GM12878 (cell line): ENCODE measurements around the gene MFSD12. TPM values are rescaled to one million over a fixed set of nuclear protein-coding genes. Genes with fewer than 3 reads are reported as not detected.
A peak's percentile ranks its signal among the peaks of the same experiment; 100 is the strongest.

Experiments used
- ATAC-seq: fragments of 200-7000 bp; cut with Tn5 transposase; 3 replicates; pipeline ENCODE4 v1.9.1; 2020; ENCODE audit warnings: mild to moderate bottlenecking, moderate library complexity
- BruUV-seq: library from RNA; stranded (reverse); fragments of 400-500 nt; replicated peaks from 2 replicates; lab custom pipeline; 2021; lab: Mats Ljungman, UMichigan
- CTCF ChIA-PET: fragments of 300-600 bp; sonication (Branson Sonifier 250); formaldehyde crosslinking; extraction: SDS; loops from one replicate; lab custom pipeline; 2021; ENCODE audit warnings: inconsistent platforms; lab: Yijun Ruan, JAX
- POLR2A ChIA-PET: fragments of 350-600 bp; formaldehyde crosslinking; extraction: SDS; loops from one replicate; lab custom pipeline; 2021; ENCODE audit warnings: inconsistent platforms; lab: Charles Lee
- RAD21 ChIA-PET: fragments of 300-600 bp; sonication (Branson Sonifier 250); formaldehyde crosslinking; loops from one replicate; lab custom pipeline; 2023; ENCODE audit warnings: antibody characterized with exemption; ENCODE audit not compliant: unreplicated experiment; lab: Charles Lee
- SMC1A ChIA-PET: fragments of 300-600 bp; sonication (Branson Sonifier 250); formaldehyde crosslinking; loops from one replicate; lab custom pipeline; 2023; ENCODE audit not compliant: unreplicated experiment, uncharacterized antibody; lab: Charles Lee
- DNase-seq: peaks from one replicate; pipeline ENCODE4 v3.0.0-alpha.2; 2011; ENCODE audit warnings: low read depth, low spot score
- FAIRE-seq: peaks from 3 replicates; lab custom pipeline; 2011; peaks lifted over from hg19 to GRCh38; lab: Jason Lieb, UNC
- H2AFZ ChIP-seq: 2 replicates; pipeline ENCODE4 v1.6.0; 2011; ENCODE audit warnings: low read depth, low read length, control low read depth; ENCODE audit not compliant: control insufficient read depth
- H3K27ac ChIP-seq: 2 replicates; pipeline ENCODE4 v1.5.1; 2011; ENCODE audit warnings: control low read depth; ENCODE audit not compliant: control insufficient read depth, insufficient read depth
- H3K27me3 ChIP-seq, 2 experiments: replicated peaks in 1 of 2; 2 replicates each; pipeline versions ENCODE4 v1.6.0 to v1.6.1; 2011; ENCODE audit warnings: low read length in 1 of 2; ENCODE audit not compliant: control insufficient read depth in 2 of 2, insufficient read depth in 2 of 2
- H3K36me3 ChIP-seq, 2 experiments: 2 replicates each; pipeline ENCODE4 v1.5.1; 2011; ENCODE audit warnings: low read length in 1 of 2; ENCODE audit not compliant: control insufficient read depth in 2 of 2, insufficient read depth in 2 of 2
- H3K4me1 ChIP-seq: 2 replicates; pipeline ENCODE4 v1.6.1; 2011; ENCODE audit warnings: mild to moderate bottlenecking, low read length, moderate library complexity, mixed read lengths; ENCODE audit not compliant: control insufficient read depth, insufficient read depth
- H3K4me2 ChIP-seq: 2 replicates; pipeline ENCODE4 v1.6.0; 2011; ENCODE audit warnings: control low read depth; ENCODE audit not compliant: control insufficient read depth, insufficient read depth
- H3K4me3 ChIP-seq: fragments of 200-600 bp; sonication (generic); 2 replicates; pipeline ENCODE4 v1.5.1; 2016
- H3K79me2 ChIP-seq: 2 replicates; pipeline ENCODE4 v1.6.0; 2011; ENCODE audit warnings: low read length; ENCODE audit not compliant: control insufficient read depth, insufficient read depth
- H3K9ac ChIP-seq: 2 replicates; pipeline ENCODE4 v1.8.0; 2011; ENCODE audit warnings: low read length, control low read depth, mixed read lengths; ENCODE audit not compliant: control insufficient read depth, insufficient read depth
- H3K9me3 ChIP-seq: replicated peaks from 3 replicates; pipeline ENCODE4 v1.5.1; 2011; ENCODE audit warnings: mild to moderate bottlenecking, low read length; ENCODE audit not compliant: control insufficient read depth, insufficient read depth
- H4K20me1 ChIP-seq: 2 replicates; pipeline ENCODE4 v1.6.0; 2011; ENCODE audit not compliant: control insufficient read depth, insufficient read depth
- CHD4 ChIP-seq: fragments of 200-600 bp; sonication (generic); IDR thresholded peaks from 2 replicates; pipeline ENCODE4 v1.6.1; 2016; ENCODE audit warnings: mild to moderate bottlenecking
- EGR1 ChIP-seq, 2 experiments: IDR thresholded peaks; 1 replicate in 1 of 2; 2 replicates in 1 of 2; pipeline ENCODE4 v1.6.1; 2011 to 2012; ENCODE audit warnings: low read depth in 2 of 2, low read length in 2 of 2, borderline replicate concordance in 1 of 2, mild to moderate bottlenecking in 1 of 2, moderate library complexity in 1 of 2
- HDGF ChIP-seq: fragments of 450-650 bp; IDR thresholded peaks from 2 replicates; pipeline ENCODE4 v1.6.1; 2016; ENCODE audit warnings: antibody characterized with exemption
- KDM1A ChIP-seq: fragments of 200-600 bp; sonication (generic); IDR thresholded peaks from 2 replicates; pipeline ENCODE4 v1.6.1; 2016; ENCODE audit warnings: borderline replicate concordance
- NR2F1 ChIP-seq: fragments of 450-650 bp; conservative IDR thresholded peaks from 2 replicates; pipeline ENCODE4 v1.6.1; 2017; ENCODE audit warnings: mild to moderate bottlenecking
- RAD21 ChIP-seq: IDR thresholded peaks from 2 replicates; pipeline ENCODE4 v1.6.1; 2011; ENCODE audit warnings: mild to moderate bottlenecking, low read depth, low read length, moderate library complexity; ENCODE audit not compliant: insufficient read depth
- RUNX3 ChIP-seq: IDR thresholded peaks from 2 replicates; pipeline ENCODE4 v1.6.1; 2012; ENCODE audit warnings: low read length, inconsistent platforms
- SIX5 ChIP-seq: IDR thresholded peaks from 2 replicates; pipeline ENCODE4 v1.6.1; 2011; ENCODE audit warnings: mild to moderate bottlenecking, low read depth, low read length, moderate library complexity; ENCODE audit not compliant: severe bottlenecking
- SMC3 ChIP-seq: IDR thresholded peaks from 2 replicates; pipeline ENCODE4 v1.6.1; 2011; ENCODE audit warnings: low read length, improper control_type of control experiment, borderline replicate concordance
- SREBF1 ChIP-seq: IDR thresholded peaks from 2 replicates; pipeline ENCODE4 v1.6.1; 2012; ENCODE audit warnings: mild to moderate bottlenecking, low read length
- SUZ12 ChIP-seq: fragments of 200-600 bp; sonication (generic); IDR thresholded peaks from one replicate; pipeline ENCODE4 v1.6.1; 2018; ENCODE audit warnings: antibody characterized with exemption, mild to moderate bottlenecking; ENCODE audit not compliant: unreplicated experiment
- TCF12 ChIP-seq: IDR thresholded peaks from 2 replicates; pipeline ENCODE4 v1.6.1; 2011; ENCODE audit warnings: low read depth, mild to moderate bottlenecking, low read length
- TCF3 ChIP-seq: IDR thresholded peaks from 2 replicates; pipeline ENCODE4 v1.6.1; 2012; ENCODE audit warnings: low read depth, mild to moderate bottlenecking, low read length, borderline replicate concordance; ENCODE audit not compliant: insufficient read depth
- WRNIP1 ChIP-seq: IDR thresholded peaks from 2 replicates; pipeline ENCODE4 v1.6.1; 2011; ENCODE audit warnings: low read depth, low read length, improper control_type of control experiment, borderline replicate concordance
- WGBS: methylation state at CpG from one replicate; pipeline ENCODE4 v1.1.6; 2016; ENCODE audit warnings: low lambda C conversion rate; ENCODE audit not compliant: insufficient replicate concordance, insufficient coverage; ENCODE audit errors: missing lambda C conversion rate; 5-methylcytosine and 5-hydroxymethylcytosine counted together
- in situ Hi-C: fragments of 300-500 bp; cut with MboI; formaldehyde crosslinking; loops from 9 replicates; pipeline ENCODE4 v1.14.3; 2018; ENCODE audit warnings: mixed read lengths
- intact Hi-C: fragments of 100-400 bp; cut with micrococcal nuclease; formaldehyde crosslinking; loops from one replicate; pipeline ENCODE4 v1.14.2; 2022; ENCODE audit not compliant: unreplicated experiment
- polyA plus RNA-seq, 11 experiments: library from polyadenylated mRNA; depleted of rRNA in 4 of 11; unstranded in 6 of 11; stranded (reverse) in 5 of 11; fragments of >200 nt; fragmentation: Nextera tagmentation in 4 of 11; fragmentation: Illumina TruSeq in 1 of 11; extraction: Ambion mirVana in 4 of 11; extraction: Trizol in 1 of 11; gene quantifications; 1 replicate in 1 of 11; 2 replicates in 10 of 11; pipeline versions ENCODE4 v1.2.1 to v1.2.3, GENCODE V29; 2011 to 2016; ENCODE audit warnings: inconsistent platforms in 2 of 11, missing spikeins in 2 of 11, low read depth in 1 of 11
- total RNA-seq, 4 experiments: library from RNA; depleted of rRNA in 3 of 4; stranded (reverse); fragments of >200 nt in 3 of 4; fragmentation: Illumina TruSeq in 1 of 4; extraction: Trizol in 1 of 4; gene quantifications; 2 replicates each; pipeline versions ENCODE4 v1.2.1 to v1.2.3, GENCODE V29; 2013 to 2021
- TF ChIP-seq, protein P1 (sequence below): fragments of 450-650 bp; IDR thresholded peaks from 2 replicates; pipeline ENCODE4 v1.6.1; 2016; ENCODE audit warnings: mild to moderate bottlenecking
- TF ChIP-seq, protein P2 (sequence below), 3 experiments: IDR thresholded peaks in 2 of 3; conservative IDR thresholded peaks in 1 of 3; 2 replicates each; pipeline ENCODE4 v1.5.1; 2011; ENCODE audit warnings: low read depth in 3 of 3, low read length in 3 of 3, mild to moderate bottlenecking in 3 of 3, control low read depth in 2 of 3, moderate library complexity in 2 of 3, inconsistent platforms in 1 of 3, mixed read lengths in 1 of 3; ENCODE audit not compliant: control insufficient read depth in 2 of 3, insufficient read depth in 1 of 3; ENCODE audit errors: extremely low read depth in 1 of 3

Gene MFSD12
- total and polyA plus RNA-seq, 10 of the 15 experiments (the other 5 are each of a cell fraction or from before 2014, with no cell fraction given), result 0.58 to 65.9 (median 16.8) TPM

DNA sequence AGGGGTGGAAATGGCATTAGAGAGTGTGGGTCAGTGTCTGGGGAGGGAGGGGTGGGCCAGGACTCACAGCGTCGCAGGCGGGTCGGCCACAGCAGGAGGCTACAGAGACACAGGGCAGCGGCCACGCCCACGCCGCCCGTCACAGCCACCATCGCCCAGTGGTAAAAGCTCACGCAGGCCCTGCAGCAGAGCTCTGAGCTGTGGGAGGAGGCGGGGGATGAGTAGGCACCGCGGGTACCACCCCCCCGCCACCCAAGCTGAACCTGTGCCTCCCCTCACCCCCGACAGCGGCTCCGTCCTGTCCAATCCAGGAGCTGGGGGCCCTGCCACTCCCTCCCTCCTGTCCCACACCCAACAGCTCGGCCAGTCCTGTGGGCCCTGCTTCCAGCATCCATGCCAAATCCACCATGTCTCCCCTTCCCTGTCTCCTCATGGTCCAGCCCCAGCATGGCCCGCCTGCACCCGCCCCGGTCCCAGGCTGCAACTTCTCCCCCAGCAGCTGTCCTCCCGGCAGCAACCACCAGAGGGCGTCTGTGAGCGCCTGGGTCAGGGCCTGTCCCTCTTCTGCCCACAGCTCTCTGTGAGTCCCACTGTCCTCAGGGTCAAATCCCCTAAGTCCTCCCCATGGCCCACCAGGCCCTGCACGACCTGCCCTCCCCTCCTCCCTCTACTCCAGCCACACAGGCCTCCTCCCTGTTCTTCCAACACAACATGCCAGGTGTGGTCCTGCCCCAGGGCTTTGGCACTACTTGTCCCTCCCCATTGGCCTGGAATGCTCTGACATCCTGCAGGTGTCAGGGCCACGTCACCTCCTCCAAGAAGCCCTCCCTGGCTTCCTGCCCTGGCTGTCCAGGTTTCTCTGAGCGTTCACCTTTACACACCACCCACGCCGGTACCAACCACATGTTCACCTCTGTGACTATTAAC is 12.4 kb downstream of the MFSD12 start:
- in situ Hi-C loops (no loop called here), intact Hi-C loops (loop anchor here (1.0 to 5.0 kb wide), 2 partner anchors 73 to 162 kb away; partner anchors contain the start of gene TJP3)
- Histone ChIP-seq H3K79me2 (no peaks in the 10 kb centered on the region), H3K27me3 (no peaks in the 10 kb centered on the region), H3K4me3 (no peak overlapping the region), H4K20me1 (no peaks in the 10 kb centered on the region), H3K9ac (no peak overlapping the region), H2AFZ (no peak overlapping the region), H3K27ac (no peak overlapping the region), H3K4me1 (no peaks in the 10 kb centered on the region), H3K4me2 (no peak overlapping the region), H3K9me3 (no peaks in the 10 kb centered on the region), H3K36me3 (peaks cover 2 to 7% of the 10 kb centered on the region in 2 experiments; a peak in 3 of 4 replicates)
- DNase-seq, result no peak
- ChIA-PET CTCF (interaction anchor here (0.6 to 2.7 kb wide), 17 partner anchors 8 to 670 kb away, joined by 3 to 20 read pairs (median 4); partner anchors contain the start of gene MFSD12), POLR2A (interaction anchor here (0.6 to 0.9 kb wide), 3 partner anchors 9 to 852 kb away, joined by 3 to 5 read pairs (median 5); partner anchors contain the start of gene MRPL54), SMC1A (interaction anchor here (0.6 to 1.1 kb wide), 3 partner anchors 46 to 658 kb away, joined by 3 to 4 read pairs (median 3); no protein-coding TSS in a partner anchor), RAD21 (interaction anchor here (1.0 kb wide), 1 partner anchor 12 kb away, joined by 4 read pairs; the partner anchor contains the start of gene MFSD12)
- ATAC-seq, result peak; percentile 92
- no TSS peak for BruUV-seq
- peak; percentile 49 for FAIRE-seq
- WGBS, result 51% methylated on average over 28 of the region's 30 CpGs
- TF ChIP-seq SMC3 (peak; percentile 81), SUZ12 (no peak), RUNX3 (peak; percentile 26; the same call in 1 of the 2 replicates), CHD4 (no peak), KDM1A (no peak), TCF3 (0 out of 2 replicates have a peak, but pooled peaks have one; percentile 48), TCF12 (0 out of 2 replicates have a peak, but pooled peaks have one; percentile 59), EGR1 (IDR thresholded peaks at IDR 0.05; ENCODE audit: borderline replicate concordance in 1 of 2, low read depth in 2 of 2, low read length in 2 of 2) (no peak), WRNIP1 (no peak), HDGF (peak; percentile 81), RAD21 (peak; percentile 72), SREBF1 (no peak), SIX5 (no peak), NR2F1 (peak; percentile 53; the same call in 1 of the 2 replicates)
- TF ChIP-seq, protein P1, sequence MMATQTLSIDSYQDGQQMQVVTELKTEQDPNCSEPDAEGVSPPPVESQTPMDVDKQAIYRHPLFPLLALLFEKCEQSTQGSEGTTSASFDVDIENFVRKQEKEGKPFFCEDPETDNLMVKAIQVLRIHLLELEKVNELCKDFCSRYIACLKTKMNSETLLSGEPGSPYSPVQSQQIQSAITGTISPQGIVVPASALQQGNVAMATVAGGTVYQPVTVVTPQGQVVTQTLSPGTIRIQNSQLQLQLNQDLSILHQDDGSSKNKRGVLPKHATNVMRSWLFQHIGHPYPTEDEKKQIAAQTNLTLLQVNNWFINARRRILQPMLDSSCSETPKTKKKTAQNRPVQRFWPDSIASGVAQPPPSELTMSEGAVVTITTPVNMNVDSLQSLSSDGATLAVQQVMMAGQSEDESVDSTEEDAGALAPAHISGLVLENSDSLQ, result peak; percentile 44; the same call in 1 of the 2 replicates
- TF ChIP-seq, protein P2, sequence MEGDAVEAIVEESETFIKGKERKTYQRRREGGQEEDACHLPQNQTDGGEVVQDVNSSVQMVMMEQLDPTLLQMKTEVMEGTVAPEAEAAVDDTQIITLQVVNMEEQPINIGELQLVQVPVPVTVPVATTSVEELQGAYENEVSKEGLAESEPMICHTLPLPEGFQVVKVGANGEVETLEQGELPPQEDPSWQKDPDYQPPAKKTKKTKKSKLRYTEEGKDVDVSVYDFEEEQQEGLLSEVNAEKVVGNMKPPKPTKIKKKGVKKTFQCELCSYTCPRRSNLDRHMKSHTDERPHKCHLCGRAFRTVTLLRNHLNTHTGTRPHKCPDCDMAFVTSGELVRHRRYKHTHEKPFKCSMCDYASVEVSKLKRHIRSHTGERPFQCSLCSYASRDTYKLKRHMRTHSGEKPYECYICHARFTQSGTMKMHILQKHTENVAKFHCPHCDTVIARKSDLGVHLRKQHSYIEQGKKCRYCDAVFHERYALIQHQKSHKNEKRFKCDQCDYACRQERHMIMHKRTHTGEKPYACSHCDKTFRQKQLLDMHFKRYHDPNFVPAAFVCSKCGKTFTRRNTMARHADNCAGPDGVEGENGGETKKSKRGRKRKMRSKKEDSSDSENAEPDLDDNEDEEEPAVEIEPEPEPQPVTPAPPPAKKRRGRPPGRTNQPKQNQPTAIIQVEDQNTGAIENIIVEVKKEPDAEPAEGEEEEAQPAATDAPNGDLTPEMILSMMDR (IDR thresholded peaks at IDR 0.05 in 2 of 3, conservative IDR thresholded peaks at IDR 0.05 in 1 of 3; ENCODE audit: control insufficient read depth in 2 of 3, extremely low read depth in 1 of 3, insufficient read depth in 1 of 3, low read depth in 3 of 3, low read length in 3 of 3), result peak; percentile 85 to 99 (median 91)
